ENCODE measurements around the gene NRP2. TPM values are rescaled to one million over a fixed set of nuclear protein-coding genes. Genes with fewer than 3 reads are reported as not detected.

NRP2 gene
- total RNA-seq, 1 donor from 2014 or later, result 89.0 TPM

DNA sequence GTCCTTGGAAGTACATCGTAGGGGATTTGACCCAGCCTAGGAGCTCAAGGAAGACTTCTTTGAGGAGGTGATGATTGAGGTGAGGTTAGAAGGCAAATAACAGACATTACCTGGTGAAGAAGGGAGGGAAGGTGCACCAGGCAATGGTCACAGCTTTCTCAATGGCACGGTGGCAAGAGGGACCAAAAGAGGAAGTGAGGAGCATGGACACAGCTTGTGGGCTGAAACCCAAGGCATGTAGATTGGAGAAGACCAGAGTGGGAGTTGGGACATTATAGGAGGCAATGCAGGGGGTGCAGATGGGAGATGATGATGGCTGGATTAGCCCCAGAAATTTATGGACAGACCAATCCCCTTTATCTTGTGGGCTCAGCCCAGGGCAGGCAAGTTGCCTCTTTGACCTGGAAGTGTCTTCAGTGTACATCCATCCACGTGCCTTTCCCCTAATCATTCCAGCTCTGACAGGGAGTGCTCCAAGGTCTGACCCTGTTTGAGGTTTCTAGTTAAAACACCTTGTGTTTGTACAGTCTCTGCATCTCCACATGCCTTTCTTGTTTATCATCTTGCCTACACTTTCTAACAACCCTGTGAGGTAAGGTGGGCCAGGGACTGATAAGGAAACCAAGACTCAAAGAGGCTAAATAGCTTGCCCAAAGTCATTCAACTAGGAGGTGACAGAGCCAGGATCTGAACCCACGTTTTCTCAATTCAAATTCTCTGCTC lies 59.1 kb downstream of the NRP2 start:
- peaks cover 14% of the 10 kb centered on the region for H3K27me3 Mint-ChIP-seq (ENCODE audit: unreplicated experiment)
- TF ChIP-seq CTCF (IDR thresholded peaks at IDR 0.05; ENCODE audit: partially characterized antibody, unreplicated experiment), result no peak
- peaks cover 13% of the 10 kb centered on the region for H3K9me3 Mint-ChIP-seq (ENCODE audit: unreplicated experiment)
- H3K4me3 Mint-ChIP-seq (ENCODE audit: unreplicated experiment), result no peak overlapping the region
- peaks cover 42% of the 10 kb centered on the region for H3K4me1 Mint-ChIP-seq (ENCODE audit: low read depth, unreplicated experiment)
- no peak overlapping the region for H3K27ac Mint-ChIP-seq (ENCODE audit: unreplicated experiment)
- peaks cover 26% of the 10 kb centered on the region for H3K36me3 Mint-ChIP-seq (ENCODE audit: unreplicated experiment)
- DNase-seq, result no peak

DNA sequence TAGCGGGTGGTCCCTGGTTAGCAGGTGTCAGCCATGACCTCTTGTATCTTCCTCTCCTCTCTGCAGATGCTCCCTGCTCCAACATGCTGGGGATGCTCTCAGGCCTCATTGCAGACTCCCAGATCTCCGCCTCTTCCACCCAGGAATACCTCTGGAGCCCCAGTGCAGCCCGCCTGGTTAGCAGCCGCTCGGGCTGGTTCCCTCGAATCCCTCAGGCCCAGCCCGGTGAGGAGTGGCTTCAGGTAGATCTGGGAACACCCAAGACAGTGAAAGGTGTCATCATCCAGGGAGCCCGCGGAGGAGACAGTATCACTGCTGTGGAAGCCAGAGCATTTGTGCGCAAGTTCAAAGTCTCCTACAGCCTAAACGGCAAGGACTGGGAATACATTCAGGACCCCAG lies 60.8 kb downstream of the NRP2 start:
- H3K4me3 Mint-ChIP-seq (ENCODE audit: unreplicated experiment), result no peak overlapping the region
- H3K27me3 Mint-ChIP-seq (ENCODE audit: unreplicated experiment), result peaks cover 12% of the 10 kb centered on the region
- H3K36me3 Mint-ChIP-seq (ENCODE audit: unreplicated experiment), result peaks cover 20% of the 10 kb centered on the region
- H3K9me3 Mint-ChIP-seq (ENCODE audit: unreplicated experiment), result peaks cover 12% of the 10 kb centered on the region
- peaks cover 27% of the 10 kb centered on the region for H3K4me1 Mint-ChIP-seq (ENCODE audit: low read depth, unreplicated experiment)
- TF ChIP-seq CTCF (IDR thresholded peaks at IDR 0.05; ENCODE audit: partially characterized antibody, unreplicated experiment), result no peak
- no peak for DNase-seq
- no peak overlapping the region for H3K27ac Mint-ChIP-seq (ENCODE audit: unreplicated experiment)

DNA sequence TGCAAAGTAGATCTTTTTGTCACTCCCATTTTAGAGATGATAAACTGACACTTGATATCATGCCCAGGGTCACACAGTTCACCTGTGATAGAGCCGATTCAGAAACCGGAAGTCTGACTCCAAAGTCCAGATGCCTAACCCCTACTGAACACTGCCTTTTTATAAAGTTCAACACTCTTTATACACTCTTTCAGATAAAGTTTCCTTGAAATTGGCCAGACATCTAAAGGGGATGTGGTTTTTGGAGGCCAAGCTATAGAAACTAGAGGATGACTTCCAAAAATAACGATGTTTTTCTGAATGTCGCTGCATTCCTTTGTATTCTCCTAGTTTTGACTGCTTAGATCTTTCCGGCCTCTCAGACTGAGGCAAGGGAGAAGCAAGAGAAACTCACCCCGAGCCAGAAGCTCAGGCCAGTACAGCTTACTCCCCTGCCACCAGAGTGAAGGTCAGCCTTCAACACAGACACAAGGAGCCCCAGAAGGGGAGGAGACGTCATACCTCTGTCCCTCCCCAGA lies 61.8 kb downstream of the NRP2 start:
- H3K4me3 Mint-ChIP-seq (ENCODE audit: unreplicated experiment), result no peak overlapping the region
- TF ChIP-seq CTCF (IDR thresholded peaks at IDR 0.05; ENCODE audit: partially characterized antibody, unreplicated experiment), result no peak
- H3K9me3 Mint-ChIP-seq (ENCODE audit: unreplicated experiment), result peaks cover 12% of the 10 kb centered on the region
- no peak overlapping the region for H3K27ac Mint-ChIP-seq (ENCODE audit: unreplicated experiment)
- peaks cover 20% of the 10 kb centered on the region for H3K36me3 Mint-ChIP-seq (ENCODE audit: unreplicated experiment)
- no peak for DNase-seq
- peaks cover 18% of the 10 kb centered on the region for H3K4me1 Mint-ChIP-seq (ENCODE audit: low read depth, unreplicated experiment)
- H3K27me3 Mint-ChIP-seq (ENCODE audit: unreplicated experiment), result peaks cover 12% of the 10 kb centered on the region

- Mint-ChIP-seq H3K4me1 (ENCODE audit: low read depth, unreplicated experiment) (peaks cover 3% of the 10 kb centered on the region), H3K36me3 (ENCODE audit: unreplicated experiment) (peaks cover 20% of the 10 kb centered on the region), H3K27ac (ENCODE audit: unreplicated experiment) (no peak overlapping the region), H3K27me3 (ENCODE audit: unreplicated experiment) (peaks cover 2% of the 10 kb centered on the region), H3K4me3 (ENCODE audit: unreplicated experiment) (no peak overlapping the region), H3K9me3 (ENCODE audit: unreplicated experiment) (no peaks in the 10 kb centered on the region)
- no peak for DNase-seq
- TF ChIP-seq CTCF (IDR thresholded peaks at IDR 0.05; ENCODE audit: partially characterized antibody, unreplicated experiment), result no peak
Measured at GRCh38 chr2:205745661-205746419, 63.5 kb downstream of the NRP2 start.

GRCh38 chr2:205746420-205746785 lies 64.1 kb downstream of the NRP2 start:
- DNase-seq, result no peak
- H3K4me1 Mint-ChIP-seq (ENCODE audit: low read depth, unreplicated experiment), result no peaks in the 10 kb centered on the region
- H3K27ac Mint-ChIP-seq (ENCODE audit: unreplicated experiment), result no peak overlapping the region
- peaks cover 20% of the 10 kb centered on the region for H3K36me3 Mint-ChIP-seq (ENCODE audit: unreplicated experiment)
- TF ChIP-seq CTCF (IDR thresholded peaks at IDR 0.05; ENCODE audit: partially characterized antibody, unreplicated experiment), result no peak
- H3K4me3 Mint-ChIP-seq (ENCODE audit: unreplicated experiment), result no peak overlapping the region
- no peaks in the 10 kb centered on the region for H3K9me3 Mint-ChIP-seq (ENCODE audit: unreplicated experiment)
- peaks cover 2% of the 10 kb centered on the region for H3K27me3 Mint-ChIP-seq (ENCODE audit: unreplicated experiment)
